GM23248 (cell line): ENCODE results near the gene ASB10.

ENCODE experiments used
- EZH2 ChIP-seq: fragments of 200-600 bp; sonication (generic); IDR thresholded peaks from 2 replicates; pipeline ENCODE4 v1.6.1; 2018; ENCODE audit warnings: antibody characterized with exemption, mild to moderate bottlenecking; ENCODE audit not compliant: insufficient read depth, poor library complexity, severe bottlenecking
- EZH2phosphoT487 ChIP-seq: fragments of 200-600 bp; sonication (generic); IDR thresholded peaks from 2 replicates; pipeline ENCODE4 v1.6.1; 2018; ENCODE audit warnings: antibody characterized with exemption, moderate library complexity, mild to moderate bottlenecking, low read depth; ENCODE audit not compliant: insufficient read depth

DNA sequence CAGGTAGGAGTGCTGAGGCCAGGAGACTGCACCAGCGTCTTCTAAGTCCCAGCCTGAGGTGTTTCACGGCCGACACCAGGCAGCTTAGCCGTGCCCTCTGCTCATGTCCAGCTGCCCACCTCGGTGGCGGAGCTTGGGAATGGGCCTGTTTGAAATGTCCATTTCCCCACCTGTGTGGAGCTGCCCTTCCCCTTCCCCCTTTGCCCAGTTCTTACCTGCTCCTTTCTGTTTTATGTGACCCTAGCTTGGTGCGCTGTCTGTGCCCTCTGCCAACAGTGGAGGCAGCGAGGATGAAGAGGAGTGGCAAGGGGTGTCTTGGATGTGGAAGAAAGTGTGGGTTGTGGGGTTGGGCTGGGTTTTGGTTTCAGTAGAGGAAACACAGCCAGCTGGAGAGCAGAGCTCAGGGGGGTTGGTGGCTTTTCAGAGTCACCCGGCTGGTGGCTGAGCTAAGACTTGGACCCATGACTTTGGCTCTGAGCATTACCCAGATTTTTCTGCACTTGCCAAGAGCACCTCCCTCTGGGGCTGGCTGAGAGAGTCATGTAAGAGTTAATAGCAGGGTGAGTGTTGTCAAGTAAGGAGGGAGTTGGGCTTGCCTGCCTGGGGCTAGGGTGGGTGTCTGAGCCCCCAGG lies 57.0 kb downstream of the ASB10 start:
- TF ChIP-seq EZH2: no peak
- TF ChIP-seq EZH2phosphoT487: no peak
